Glutamatergic neuron (in vitro differentiated cells): ENCODE results near the gene PSAPL1. TPM values are rescaled to one million over a fixed set of nuclear protein-coding genes. Genes with fewer than 3 reads are reported as not detected.

Experiments used
- DNase-seq: peaks from one replicate; pipeline ENCODE4 v3.0.0; 2022
- H3K27ac Mint-ChIP-seq: one replicate; pipeline ENCODE4 v1.8.0; 2020; ENCODE audit warnings: mild to moderate bottlenecking, mixed read lengths, inconsistent platforms; ENCODE audit not compliant: unreplicated experiment
- H3K27me3 Mint-ChIP-seq: one replicate; pipeline ENCODE4 v1.8.0; 2020; ENCODE audit warnings: mild to moderate bottlenecking, moderate library complexity, mixed read lengths, inconsistent platforms; ENCODE audit not compliant: unreplicated experiment
- H3K36me3 Mint-ChIP-seq: one replicate; pipeline ENCODE4 v1.8.0; 2020; ENCODE audit warnings: mild to moderate bottlenecking, mixed read lengths, inconsistent platforms; ENCODE audit not compliant: unreplicated experiment
- H3K4me1 Mint-ChIP-seq: one replicate; pipeline ENCODE4 v1.8.0; 2020; ENCODE audit warnings: mild to moderate bottlenecking, low read depth, mixed read lengths, inconsistent platforms; ENCODE audit not compliant: unreplicated experiment
- H3K4me3 Mint-ChIP-seq: one replicate; pipeline ENCODE4 v1.8.0; 2020; ENCODE audit warnings: mild to moderate bottlenecking, mixed read lengths, inconsistent platforms; ENCODE audit not compliant: unreplicated experiment
- H3K9me3 Mint-ChIP-seq: one replicate; pipeline ENCODE4 v1.8.0; 2020; ENCODE audit warnings: mild to moderate bottlenecking, moderate library complexity, mixed read lengths, inconsistent platforms; ENCODE audit not compliant: unreplicated experiment
- total RNA-seq: library from RNA; stranded (reverse); fragmentation: NEBNext Ultra II Directional; extraction: Animal tissue kit (Norgen Biotek cat#: 25700); gene quantifications from one replicate; pipeline ENCODE4 v1.2.1, GENCODE V29; 2021; ENCODE audit not compliant: unreplicated experiment
- TF ChIP-seq, protein P1 (sequence below): fragments of 200-600 bp; sonication (generic); IDR thresholded peaks from one replicate; pipeline ENCODE4 v1.5.0; 2021; ENCODE audit not compliant: partially characterized antibody, unreplicated experiment

The PSAPL1 gene
- total RNA-seq, 1 donor from 2014 or later = not detected

DNA sequence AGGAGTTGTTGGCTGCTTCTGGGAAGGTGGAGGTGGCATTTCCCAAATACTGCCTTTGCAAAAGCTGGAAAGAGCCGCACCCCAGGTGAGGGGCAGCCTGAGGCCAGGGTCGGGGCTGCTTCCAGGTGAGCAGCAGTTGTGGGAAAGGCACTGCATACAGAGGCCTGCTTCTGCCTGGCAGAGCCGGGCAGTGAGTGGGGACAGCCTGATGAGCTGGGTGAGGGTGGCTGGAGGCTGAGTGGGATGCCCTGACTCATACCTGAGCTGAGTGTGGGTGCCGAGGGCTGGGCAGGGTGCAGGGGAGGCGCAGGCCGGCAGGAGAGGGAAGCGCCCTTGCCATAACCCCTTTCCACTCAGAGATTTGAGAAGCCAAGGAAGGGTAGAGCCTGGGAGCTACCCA, 6.5 kb upstream of the PSAPL1 start:
- Mint-ChIP-seq H3K27me3 (peaks cover 8% of the 10 kb centered on the region), H3K9me3 (peaks cover 11% of the 10 kb centered on the region), H3K36me3 (peaks cover 6% of the 10 kb centered on the region), H3K4me3 (no peak overlapping the region), H3K4me1 (peaks cover 4% of the 10 kb centered on the region), H3K27ac (no peak overlapping the region)
- no peak for DNase-seq
- TF ChIP-seq, protein P1, sequence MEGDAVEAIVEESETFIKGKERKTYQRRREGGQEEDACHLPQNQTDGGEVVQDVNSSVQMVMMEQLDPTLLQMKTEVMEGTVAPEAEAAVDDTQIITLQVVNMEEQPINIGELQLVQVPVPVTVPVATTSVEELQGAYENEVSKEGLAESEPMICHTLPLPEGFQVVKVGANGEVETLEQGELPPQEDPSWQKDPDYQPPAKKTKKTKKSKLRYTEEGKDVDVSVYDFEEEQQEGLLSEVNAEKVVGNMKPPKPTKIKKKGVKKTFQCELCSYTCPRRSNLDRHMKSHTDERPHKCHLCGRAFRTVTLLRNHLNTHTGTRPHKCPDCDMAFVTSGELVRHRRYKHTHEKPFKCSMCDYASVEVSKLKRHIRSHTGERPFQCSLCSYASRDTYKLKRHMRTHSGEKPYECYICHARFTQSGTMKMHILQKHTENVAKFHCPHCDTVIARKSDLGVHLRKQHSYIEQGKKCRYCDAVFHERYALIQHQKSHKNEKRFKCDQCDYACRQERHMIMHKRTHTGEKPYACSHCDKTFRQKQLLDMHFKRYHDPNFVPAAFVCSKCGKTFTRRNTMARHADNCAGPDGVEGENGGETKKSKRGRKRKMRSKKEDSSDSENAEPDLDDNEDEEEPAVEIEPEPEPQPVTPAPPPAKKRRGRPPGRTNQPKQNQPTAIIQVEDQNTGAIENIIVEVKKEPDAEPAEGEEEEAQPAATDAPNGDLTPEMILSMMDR = no peak

DNA sequence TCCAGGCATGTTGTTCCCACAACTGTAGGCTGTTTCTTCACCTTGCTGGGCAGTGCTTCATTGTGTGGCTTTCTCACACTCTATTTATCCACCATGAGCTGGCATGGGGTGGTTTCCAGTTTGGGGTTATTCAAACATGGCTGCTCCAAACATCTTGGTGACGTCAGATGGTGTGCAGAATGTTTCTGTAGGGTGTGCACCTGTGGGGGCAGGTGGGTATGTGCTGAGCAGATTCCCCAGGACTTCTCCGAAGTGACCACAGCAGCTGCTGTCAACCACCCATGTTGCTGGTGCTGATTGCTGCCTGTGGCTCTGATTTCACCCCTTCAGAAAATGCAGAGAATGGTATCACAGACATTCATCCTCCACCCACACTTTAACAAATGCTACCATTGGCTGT, 5.0 kb upstream of the PSAPL1 start:
- peaks cover 6% of the 10 kb centered on the region for H3K36me3 Mint-ChIP-seq
- TF ChIP-seq, protein P1 = no peak
- no peak for DNase-seq
- H3K27ac Mint-ChIP-seq = no peak overlapping the region
- H3K27me3 Mint-ChIP-seq = peaks cover 11% of the 10 kb centered on the region
- H3K9me3 Mint-ChIP-seq = peaks cover 11% of the 10 kb centered on the region
- no peak overlapping the region for H3K4me3 Mint-ChIP-seq
- peaks cover 1% of the 10 kb centered on the region for H3K4me1 Mint-ChIP-seq

DNA sequence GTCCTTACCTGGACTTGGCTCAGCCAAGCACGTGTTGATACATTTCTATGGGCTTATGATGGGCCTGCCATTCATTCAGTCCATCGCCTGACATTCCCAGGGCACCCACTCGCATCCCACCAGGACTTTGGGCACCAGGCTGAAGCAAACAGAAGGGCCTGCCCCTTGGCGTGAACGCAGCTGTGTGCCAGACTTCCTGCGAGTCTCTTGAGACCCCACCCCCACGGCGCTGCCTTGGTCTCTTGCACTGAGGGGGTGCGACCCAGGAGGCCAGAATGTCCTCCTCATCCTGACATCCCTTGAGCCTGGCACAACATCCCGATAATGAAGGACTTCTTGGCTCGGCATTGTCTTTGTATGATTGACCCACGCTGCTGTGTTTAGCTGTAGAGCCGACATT, 1.5 kb upstream of the PSAPL1 start:
- DNase-seq = no peak
- Mint-ChIP-seq H3K36me3 (peaks cover 6% of the 10 kb centered on the region), H3K4me3 (no peak overlapping the region), H3K27ac (no peak overlapping the region), H3K9me3 (peaks cover 11% of the 10 kb centered on the region), H3K27me3 (peaks cover 9% of the 10 kb centered on the region), H3K4me1 (no peaks in the 10 kb centered on the region)
- TF ChIP-seq, protein P1 = no peak

- Mint-ChIP-seq H3K4me1 (no peaks in the 10 kb centered on the region), H3K9me3 (peaks cover 11% of the 10 kb centered on the region), H3K27ac (no peak overlapping the region), H3K27me3 (peaks cover 10% of the 10 kb centered on the region), H3K36me3 (peaks cover 6% of the 10 kb centered on the region), H3K4me3 (no peak overlapping the region)
- TF ChIP-seq, protein P1 = no peak
- no peak for DNase-seq
Measured at GRCh38 chr4:7435471-7436061, 836 bp upstream of the PSAPL1 start.

DNA sequence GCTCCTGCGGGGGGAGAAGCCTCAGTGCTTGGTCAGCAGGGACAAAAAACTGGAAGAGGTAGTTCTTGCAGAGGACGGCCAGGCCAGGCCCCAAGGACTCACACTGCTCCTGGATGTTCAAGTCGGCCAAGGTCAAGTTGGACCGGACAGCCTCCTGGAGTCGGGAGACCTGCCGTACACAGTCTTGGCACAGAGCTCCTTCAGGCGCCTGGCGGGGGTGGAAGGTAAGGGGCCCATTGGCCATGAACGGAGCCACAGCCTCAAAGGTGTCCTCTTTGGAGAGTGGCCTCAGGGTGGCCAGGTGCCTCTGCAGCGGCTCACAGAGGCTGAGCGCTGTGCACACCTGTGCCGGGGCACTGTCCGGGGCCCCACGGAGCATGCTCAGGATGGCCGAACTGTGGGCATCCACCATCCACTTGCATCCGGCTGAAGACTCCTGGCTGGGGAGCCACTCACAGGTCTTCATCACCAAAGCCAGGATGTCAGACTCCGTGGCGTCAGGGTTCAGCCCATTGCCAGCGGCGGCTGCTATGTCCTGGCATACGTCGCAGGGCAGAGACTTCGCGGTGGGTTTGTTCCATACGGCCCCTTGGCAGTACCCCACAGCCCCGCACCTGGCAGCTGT, 477 bp downstream of the PSAPL1 start:
- Mint-ChIP-seq H3K4me1 (peaks cover 4% of the 10 kb centered on the region), H3K4me3 (no peak overlapping the region), H3K36me3 (peaks cover 2% of the 10 kb centered on the region), H3K9me3 (peaks cover 6% of the 10 kb centered on the region), H3K27ac (no peak overlapping the region), H3K27me3 (peaks cover 12% of the 10 kb centered on the region)
- TF ChIP-seq, protein P1 = no peak
- DNase-seq = no peak
